ENCODE results near the gene DLG2. TPM values are rescaled to one million over a fixed set of nuclear protein-coding genes. Genes with fewer than 3 reads are reported as not detected.

DLG2 gene
- total and polyA plus RNA-seq, 2 of the 4 experiments (the other 2 are of a cell fraction): 0.31 to 0.36 TPM

DNA sequence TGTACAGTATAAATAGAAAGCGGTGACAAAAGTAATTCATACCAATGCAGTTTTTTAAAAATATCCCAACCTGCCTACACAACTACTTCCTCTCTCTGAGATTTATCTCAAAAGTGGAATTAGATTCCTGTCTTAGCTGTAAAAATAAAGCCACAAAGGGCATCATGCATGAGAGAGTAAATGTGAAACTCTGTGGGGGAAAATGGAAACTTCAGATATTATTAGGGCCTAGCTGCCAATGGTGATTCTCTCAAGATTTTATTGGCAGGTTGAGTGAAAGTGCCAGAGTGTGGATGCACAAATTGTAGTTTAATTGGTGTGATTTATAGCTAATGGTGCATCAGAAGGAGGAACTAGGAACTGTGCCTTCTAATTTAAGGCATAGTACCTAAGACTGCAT lies 1984.0 kb downstream of the DLG2 start:
- Histone ChIP-seq H3K23ac (ENCODE audit: low read depth, low read length) (no peak overlapping the region), H3K56ac (ENCODE audit: extremely low read depth, insufficient read depth, low read length) (no peak overlapping the region), H4K91ac (ENCODE audit: insufficient read depth, low read depth, low read length) (no peak overlapping the region), H4K8ac (ENCODE audit: low read depth in 2 of 2, low read length in 2 of 2) (no peak overlapping the region), H3K14ac (replicated peaks; ENCODE audit: low read depth, low read length) (no peak overlapping the region), H2BK5ac (ENCODE audit: low read depth, low read length, poor library complexity, severe bottlenecking) (no peak overlapping the region), H3K18ac (ENCODE audit: low read depth, low read length) (no peak overlapping the region), H3K4me2 (ENCODE audit: low read depth, low read length) (no peak overlapping the region), H3K4ac (ENCODE audit: low read depth, low read length) (no peak overlapping the region), H3K4me3 (ENCODE audit: insufficient read depth, low read depth, low read length) (no peak overlapping the region), H2AK5ac (ENCODE audit: low read depth, low read length) (no peak overlapping the region), H3K27ac (ENCODE audit: insufficient read depth, low read length) (no peak overlapping the region), H4K20me1 (ENCODE audit: insufficient read depth, low read length) (no peaks in the 10 kb centered on the region), H2AK9ac (replicated peaks; ENCODE audit: low read depth, low read length, poor library complexity) (no peak overlapping the region), H4K5ac (ENCODE audit: low read depth, low read length) (no peak overlapping the region), H2AFZ (replicated peaks; ENCODE audit: low read length, poor library complexity) (no peak overlapping the region), H3K36me3 (ENCODE audit: control insufficient read depth, insufficient read depth, low read length) (no peaks in the 10 kb centered on the region), H3K9me3 (ENCODE audit: control insufficient read depth, insufficient read depth, low read length) (no peaks in the 10 kb centered on the region), H3K79me1 (ENCODE audit: low read depth in 1 of 2, low read length in 2 of 2) (no peaks in the 10 kb centered on the region), H3K9ac (ENCODE audit: low read depth, low read length) (no peak overlapping the region), H3K27me3 (ENCODE audit: control insufficient read depth, insufficient read depth, low read length) (peaks cover 1% of the 10 kb centered on the region; the same call in 1 of the 2 replicates), H2BK20ac (ENCODE audit: low read depth, low read length) (no peak overlapping the region), H3K9me1 (ENCODE audit: insufficient read depth, low read length) (no peaks in the 10 kb centered on the region), H2BK15ac (ENCODE audit: low read depth, low read length) (no peak overlapping the region), H3K4me1 (ENCODE audit: control insufficient read depth, insufficient read depth, low read length) (no peaks in the 10 kb centered on the region), H2BK120ac (ENCODE audit: low read depth, low read length) (no peak overlapping the region)
- no CpG with 5 or more reads among the region's 1 CpG for WGBS, 2 experiments (ENCODE audit: extremely low coverage in 2 of 2, insufficient read length in 1 of 2)
- intact Hi-C loops (cut with micrococcal nuclease) (no loop called here), dilution Hi-C loops (cut with HindIII; ENCODE audit: low sequenced_read_pairs, unreplicated experiment) (no loop called here), in situ Hi-C loops (cut with MboI; ENCODE audit: low sequenced_read_pairs) (no loop called here)
- no peak for TF ChIP-seq MAFK (IDR thresholded peaks at IDR 0.05; ENCODE audit: low read depth, low read length)
- TF ChIP-seq, protein P1, sequence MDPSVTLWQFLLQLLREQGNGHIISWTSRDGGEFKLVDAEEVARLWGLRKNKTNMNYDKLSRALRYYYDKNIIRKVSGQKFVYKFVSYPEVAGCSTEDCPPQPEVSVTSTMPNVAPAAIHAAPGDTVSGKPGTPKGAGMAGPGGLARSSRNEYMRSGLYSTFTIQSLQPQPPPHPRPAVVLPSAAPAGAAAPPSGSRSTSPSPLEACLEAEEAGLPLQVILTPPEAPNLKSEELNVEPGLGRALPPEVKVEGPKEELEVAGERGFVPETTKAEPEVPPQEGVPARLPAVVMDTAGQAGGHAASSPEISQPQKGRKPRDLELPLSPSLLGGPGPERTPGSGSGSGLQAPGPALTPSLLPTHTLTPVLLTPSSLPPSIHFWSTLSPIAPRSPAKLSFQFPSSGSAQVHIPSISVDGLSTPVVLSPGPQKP (IDR thresholded peaks at IDR 0.05; ENCODE audit: borderline replicate concordance, low read depth, low read length): no peak
- TF ChIP-seq, protein P2, sequence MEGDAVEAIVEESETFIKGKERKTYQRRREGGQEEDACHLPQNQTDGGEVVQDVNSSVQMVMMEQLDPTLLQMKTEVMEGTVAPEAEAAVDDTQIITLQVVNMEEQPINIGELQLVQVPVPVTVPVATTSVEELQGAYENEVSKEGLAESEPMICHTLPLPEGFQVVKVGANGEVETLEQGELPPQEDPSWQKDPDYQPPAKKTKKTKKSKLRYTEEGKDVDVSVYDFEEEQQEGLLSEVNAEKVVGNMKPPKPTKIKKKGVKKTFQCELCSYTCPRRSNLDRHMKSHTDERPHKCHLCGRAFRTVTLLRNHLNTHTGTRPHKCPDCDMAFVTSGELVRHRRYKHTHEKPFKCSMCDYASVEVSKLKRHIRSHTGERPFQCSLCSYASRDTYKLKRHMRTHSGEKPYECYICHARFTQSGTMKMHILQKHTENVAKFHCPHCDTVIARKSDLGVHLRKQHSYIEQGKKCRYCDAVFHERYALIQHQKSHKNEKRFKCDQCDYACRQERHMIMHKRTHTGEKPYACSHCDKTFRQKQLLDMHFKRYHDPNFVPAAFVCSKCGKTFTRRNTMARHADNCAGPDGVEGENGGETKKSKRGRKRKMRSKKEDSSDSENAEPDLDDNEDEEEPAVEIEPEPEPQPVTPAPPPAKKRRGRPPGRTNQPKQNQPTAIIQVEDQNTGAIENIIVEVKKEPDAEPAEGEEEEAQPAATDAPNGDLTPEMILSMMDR (conservative IDR thresholded peaks at IDR 0.05; ENCODE audit: low read depth, low read length): no peak
- no peak for TF ChIP-seq NFE2L2 (IDR thresholded peaks at IDR 0.05; ENCODE audit: low read depth, low read length)
- TF ChIP-seq RFX5 (IDR thresholded peaks at IDR 0.05; ENCODE audit: low read depth, low read length): no peak
- TF ChIP-seq USF2 (IDR thresholded peaks at IDR 0.05; ENCODE audit: low read depth, low read length): no peak
- TF ChIP-seq FOS (IDR thresholded peaks at IDR 0.05; ENCODE audit: low read depth, low read length): no peak
- TF ChIP-seq BHLHE40 (IDR thresholded peaks at IDR 0.05; ENCODE audit: low read depth, low read length): no peak
- no peak for TF ChIP-seq MAZ (IDR thresholded peaks at IDR 0.05; ENCODE audit: borderline replicate concordance, low read depth, low read length)
- CTCF ChIA-PET: interaction anchor here (0.7 kb wide), 1 partner anchor 68 kb away, joined by 4 read pairs; no protein-coding TSS in a partner anchor
- BruUV-seq (replicated peaks): no TSS peak
- DNase-seq (no peak), ATAC-seq (ENCODE audit: low read depth) (no peak)
- POLR2A ChIA-PET (ENCODE audit: unreplicated experiment): no interaction called here

Data from IMR-90 (cell line).